Stomach (tissue), 9 donors: ENCODE results near the gene CBX1. TPM values are rescaled to one million over a fixed set of nuclear protein-coding genes. Genes with fewer than 3 reads are reported as not detected.

ENCODE experiments used
- DNase-seq, 2 donors: peaks; one replicate each; pipeline versions ENCODE4 v3.0.0 to v3.0.0-alpha.2; 2013 to 2019
- H3K27ac ChIP-seq, 5 donors: fragments of 200-600 bp in 4 of 5; sonication (generic) in 4 of 5; one replicate each; pipeline ENCODE4 v1.5.1; 2013 to 2019; ENCODE audit warnings: mild to moderate bottlenecking in 1 of 5, moderate library complexity in 1 of 5
- H3K27me3 ChIP-seq, 3 donors: fragments of 200-600 bp; sonication (generic); one replicate each; pipeline ENCODE4 v1.5.1; 2017 to 2019; ENCODE audit warnings: mixed run types in 1 of 3
- H3K36me3 ChIP-seq, 4 donors: fragments of 200-600 bp; sonication (generic); 1 replicate in 3 of 4; 2 replicates in 1 of 4; pipeline ENCODE4 v1.5.1; 2016 to 2019
- H3K4me1 ChIP-seq, 4 donors: fragments of 200-600 bp; sonication (generic); one replicate each; pipeline ENCODE4 v1.5.1; 2016 to 2019
- H3K4me3 ChIP-seq, 4 donors: fragments of 200-600 bp; sonication (generic) in 3 of 4; one replicate each; pipeline ENCODE4 v1.5.1; 2016 to 2019; ENCODE audit warnings: mild to moderate bottlenecking in 1 of 4
- H3K9me3 ChIP-seq, 4 donors: fragments of 200-600 bp; sonication (generic); one replicate each; pipeline ENCODE4 v1.5.1; 2016 to 2019
- CTCF ChIP-seq, 7 experiments: fragments of 450-650 bp in 4 of 7; fragments of 200-600 bp in 3 of 7; sonication (generic) in 3 of 7; IDR thresholded peaks; one replicate each; pipeline ENCODE4 v1.5.1; 2016 to 2019; ENCODE audit warnings: antibody characterized with exemption in 7 of 7, control low read depth in 2 of 7, mild to moderate bottlenecking in 1 of 7
- EP300 ChIP-seq: sonication (generic); formaldehyde crosslinking; IDR thresholded peaks from one replicate; pipeline ENCODE4 v1.6.1; 2017; ENCODE audit warnings: antibody characterized with exemption
- POLR2A ChIP-seq, 4 donors: fragments of 450-650 bp; IDR thresholded peaks; one replicate each; pipeline ENCODE4 v1.6.1; 2016; ENCODE audit warnings: antibody characterized with exemption in 4 of 4, control low read depth in 2 of 4, mild to moderate bottlenecking in 1 of 4, moderate library complexity in 1 of 4
- POLR2AphosphoS5 ChIP-seq, 3 donors: sonication (generic); formaldehyde crosslinking; IDR thresholded peaks; one replicate each; pipeline ENCODE4 v1.6.1; 2016; ENCODE audit warnings: antibody characterized with exemption in 3 of 3
- WGBS, 5 donors: extraction: QIAGEN DNeasy Blood & Tissue Kit in 3 of 5; methylation state at CpG; one replicate each; pipeline versions ENCODE4 v1.1.5 to v1.1.7; 2013 to 2018; 5-methylcytosine and 5-hydroxymethylcytosine counted together
- intact Hi-C: fragments of 100-400 bp; cut with DNase I; formaldehyde crosslinking; loops from one replicate; pipeline ENCODE4 v1.15.1; 2023; ENCODE audit warnings: low total_unique reads
- polyA plus RNA-seq, 3 donors: library from polyadenylated mRNA; stranded (reverse); fragments of 200-250 nt; gene quantifications; one replicate each; pipeline ENCODE4 v1.2.3, GENCODE V29; 2013
- total RNA-seq, 5 donors: library from RNA; depleted of rRNA; stranded (reverse); fragments of >200 nt; gene quantifications; one replicate each; pipeline versions ENCODE4 v1.1.0 to v1.2.3, GENCODE V29; 2014 to 2016
- donor health status: healthy with polysubstance abuse.
- donor health status: Bipolar disorder and iron deficiency.
- donor health status: healthy.

CBX1 gene
- total and polyA plus RNA-seq, 8 donors, result 12.8 to 65.6 (median 27.2) TPM

GRCh38 chr17:48126532-48126850 lies 25.2 kb upstream of the CBX1 start:
- no peak for TF ChIP-seq CTCF (IDR thresholded peaks at IDR 0.05)
- TF ChIP-seq POLR2A (IDR thresholded peaks at IDR 0.05), result no peak
- no peak for TF ChIP-seq POLR2AphosphoS5 (IDR thresholded peaks at IDR 0.05)
- TF ChIP-seq EP300, result no peak
- H3K4me3 ChIP-seq, result no peak overlapping the region
- 78 to 90% (median 86%) methylated on average over 7 of the region's 7 CpGs for WGBS, 5 donors
- peaks cover 22 to 55% (median 50%) of the 10 kb centered on the region in 4 donors for H3K36me3 ChIP-seq
- no peak overlapping the region for H3K27ac ChIP-seq
- DNase-seq, result no peak
- intact Hi-C loops, result loop anchor here (5.0 kb wide), 2 partner anchors 49 to 99 kb away; no protein-coding TSS in a partner anchor
- H3K9me3 ChIP-seq, result no peaks in the 10 kb centered on the region
- H3K4me1 ChIP-seq, result no peaks in the 10 kb centered on the region
- H3K27me3 ChIP-seq, result no peaks in the 10 kb centered on the region

GRCh38 chr17:48125829-48126531 lies 24.7 kb upstream of the CBX1 start:
- Histone ChIP-seq H3K27ac (no peak overlapping the region), H3K4me1 (no peaks in the 10 kb centered on the region), H3K36me3 (peaks cover 27 to 60% (median 55%) of the 10 kb centered on the region in 4 donors), H3K9me3 (no peaks in the 10 kb centered on the region), H3K27me3 (no peaks in the 10 kb centered on the region), H3K4me3 (no peak overlapping the region)
- no peak for DNase-seq
- WGBS, 5 donors, result 70 to 87% (median 73%) methylated on average over 9 of the region's 9 CpGs
- TF ChIP-seq POLR2A (IDR thresholded peaks at IDR 0.05) (no peak), EP300 (no peak), CTCF (IDR thresholded peaks at IDR 0.05) (no peak), POLR2AphosphoS5 (IDR thresholded peaks at IDR 0.05) (no peak)
- intact Hi-C loops, result loop anchor here (5.0 kb wide), 2 partner anchors 49 to 99 kb away; no protein-coding TSS in a partner anchor

GRCh38 chr17:48123776-48124388 lies 22.6 kb upstream of the CBX1 start:
- intact Hi-C loops, result no loop called here
- no peak for DNase-seq
- WGBS, 5 donors, result 89 to 96% (median 91%) methylated on average over 4 of the region's 4 CpGs
- H3K27me3 ChIP-seq, result no peaks in the 10 kb centered on the region
- no peak overlapping the region for H3K27ac ChIP-seq
- H3K9me3 ChIP-seq, result no peaks in the 10 kb centered on the region
- H3K36me3 ChIP-seq, result peaks cover 37 to 78% (median 73%) of the 10 kb centered on the region in 4 donors
- TF ChIP-seq CTCF (IDR thresholded peaks at IDR 0.05), result no peak
- no peak for TF ChIP-seq POLR2A (IDR thresholded peaks at IDR 0.05)
- no peak for TF ChIP-seq POLR2AphosphoS5 (IDR thresholded peaks at IDR 0.05)
- no peak for TF ChIP-seq EP300
- no peak overlapping the region for H3K4me3 ChIP-seq
- H3K4me1 ChIP-seq, result no peaks in the 10 kb centered on the region

GRCh38 chr17:48123111-48123510 lies 21.8 kb upstream of the CBX1 start:
- H3K4me1 ChIP-seq, result no peaks in the 10 kb centered on the region
- H3K27me3 ChIP-seq, result no peaks in the 10 kb centered on the region
- DNase-seq, result no peak
- H3K4me3 ChIP-seq, result no peak overlapping the region
- TF ChIP-seq CTCF (IDR thresholded peaks at IDR 0.05), result no peak
- TF ChIP-seq POLR2AphosphoS5 (IDR thresholded peaks at IDR 0.05), result no peak
- no peak for TF ChIP-seq POLR2A (IDR thresholded peaks at IDR 0.05)
- no peak for TF ChIP-seq EP300
- no peaks in the 10 kb centered on the region for H3K9me3 ChIP-seq
- intact Hi-C loops, result no loop called here
- H3K27ac ChIP-seq, result no peak overlapping the region
- 84 to 87% (median 85%) methylated on average over 6 of the region's 6 CpGs for whole genome bisulfite sequencing, 5 donors
- H3K36me3 ChIP-seq, result peaks cover 42 to 86% (median 81%) of the 10 kb centered on the region in 4 donors
